ENCODE measurements around the gene CACNA2D3. TPM values are rescaled to one million over a fixed set of nuclear protein-coding genes. Genes with fewer than 3 reads are reported as not detected.

CACNA2D3 gene
- polyA plus RNA-seq, 1 donor (not counting 4 experiments of a cell fraction or from before 2014, with no cell fraction given), result 0.08 TPM

DNA sequence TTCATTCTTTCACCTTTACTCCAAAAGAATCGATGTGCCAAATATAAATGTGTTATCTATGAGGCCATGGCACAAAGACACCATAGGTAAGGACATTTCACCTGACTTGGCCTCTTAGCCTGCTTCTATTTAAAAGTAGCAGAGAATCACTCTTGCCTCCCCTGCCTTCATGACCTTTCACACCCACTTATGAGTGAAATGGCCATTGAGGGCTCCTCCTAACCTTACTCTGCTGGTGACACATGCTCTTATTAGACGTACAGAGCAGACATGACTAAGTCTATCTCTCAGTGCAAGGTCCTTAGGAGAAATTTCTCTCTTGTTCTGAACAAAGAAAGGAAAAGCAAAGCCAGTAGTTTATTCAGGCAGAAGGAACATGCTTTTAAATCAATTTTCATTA lies 654.8 kb downstream of the CACNA2D3 start:
- no peaks in the 10 kb centered on the region for H3K9me3 ChIP-seq (ENCODE audit: control insufficient read depth, low read depth, low read length)
- FAIRE-seq (no peak), DNase-seq (ENCODE audit: low read depth, low spot score) (no peak)
- H3K4me2 ChIP-seq (ENCODE audit: control insufficient read depth, extremely low read depth, insufficient read depth, low read depth, low read length), result no peak overlapping the region
- H2AFZ ChIP-seq (ENCODE audit: control insufficient read depth, low read length), result no peak overlapping the region
- no peaks in the 10 kb centered on the region for H3K9me1 ChIP-seq (ENCODE audit: control insufficient read depth, extremely low read depth, insufficient read depth, low read length)
- H4K20me1 ChIP-seq (ENCODE audit: control insufficient read depth, extremely low read depth, insufficient read depth, low read length), result no peaks in the 10 kb centered on the region
- H3K27me3 ChIP-seq (ENCODE audit: control insufficient read depth, extremely low read depth, insufficient read depth, low read length), result no peaks in the 10 kb centered on the region
- no peak overlapping the region for H3K9ac ChIP-seq (ENCODE audit: control insufficient read depth, extremely low read depth, insufficient read depth, low read length)
- dilution Hi-C loops (cut with MboI; ENCODE audit: extremely low pct_ligation_motif_present, low sequenced_read_pairs), result no loop called here
- TF ChIP-seq EZH2 (IDR thresholded peaks at IDR 0.05; ENCODE audit: low read length), result no peak
- TF ChIP-seq, protein P1, sequence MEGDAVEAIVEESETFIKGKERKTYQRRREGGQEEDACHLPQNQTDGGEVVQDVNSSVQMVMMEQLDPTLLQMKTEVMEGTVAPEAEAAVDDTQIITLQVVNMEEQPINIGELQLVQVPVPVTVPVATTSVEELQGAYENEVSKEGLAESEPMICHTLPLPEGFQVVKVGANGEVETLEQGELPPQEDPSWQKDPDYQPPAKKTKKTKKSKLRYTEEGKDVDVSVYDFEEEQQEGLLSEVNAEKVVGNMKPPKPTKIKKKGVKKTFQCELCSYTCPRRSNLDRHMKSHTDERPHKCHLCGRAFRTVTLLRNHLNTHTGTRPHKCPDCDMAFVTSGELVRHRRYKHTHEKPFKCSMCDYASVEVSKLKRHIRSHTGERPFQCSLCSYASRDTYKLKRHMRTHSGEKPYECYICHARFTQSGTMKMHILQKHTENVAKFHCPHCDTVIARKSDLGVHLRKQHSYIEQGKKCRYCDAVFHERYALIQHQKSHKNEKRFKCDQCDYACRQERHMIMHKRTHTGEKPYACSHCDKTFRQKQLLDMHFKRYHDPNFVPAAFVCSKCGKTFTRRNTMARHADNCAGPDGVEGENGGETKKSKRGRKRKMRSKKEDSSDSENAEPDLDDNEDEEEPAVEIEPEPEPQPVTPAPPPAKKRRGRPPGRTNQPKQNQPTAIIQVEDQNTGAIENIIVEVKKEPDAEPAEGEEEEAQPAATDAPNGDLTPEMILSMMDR (optimal IDR thresholded peaks at IDR 0.05 in 1 of 3, IDR thresholded peaks at IDR 0.05 in 1 of 3, conservative IDR thresholded peaks at IDR 0.05 in 1 of 3; ENCODE audit: extremely low read depth in 1 of 3, insufficient read depth in 2 of 3, low read length in 3 of 3), result no peak
- no peaks in the 10 kb centered on the region for H3K4me1 ChIP-seq (ENCODE audit: control insufficient read depth, extremely low read depth, insufficient read depth, low read length)
- no peak overlapping the region for H3K27ac ChIP-seq (ENCODE audit: control insufficient read depth, insufficient read depth, low read length)
- H3K4me3 ChIP-seq (ENCODE audit: control insufficient read depth in 2 of 3, extremely low read depth in 1 of 3, insufficient read depth in 2 of 3, low read depth in 1 of 3, low read length in 3 of 3), result no peak overlapping the region
- H3K36me3 ChIP-seq (ENCODE audit: control insufficient read depth in 2 of 2, extremely low read depth in 1 of 2, insufficient read depth in 2 of 2, low read length in 2 of 2), result no peaks in the 10 kb centered on the region
- no peaks in the 10 kb centered on the region for H3K79me2 ChIP-seq (ENCODE audit: control insufficient read depth, insufficient read depth, low read length)

DNA sequence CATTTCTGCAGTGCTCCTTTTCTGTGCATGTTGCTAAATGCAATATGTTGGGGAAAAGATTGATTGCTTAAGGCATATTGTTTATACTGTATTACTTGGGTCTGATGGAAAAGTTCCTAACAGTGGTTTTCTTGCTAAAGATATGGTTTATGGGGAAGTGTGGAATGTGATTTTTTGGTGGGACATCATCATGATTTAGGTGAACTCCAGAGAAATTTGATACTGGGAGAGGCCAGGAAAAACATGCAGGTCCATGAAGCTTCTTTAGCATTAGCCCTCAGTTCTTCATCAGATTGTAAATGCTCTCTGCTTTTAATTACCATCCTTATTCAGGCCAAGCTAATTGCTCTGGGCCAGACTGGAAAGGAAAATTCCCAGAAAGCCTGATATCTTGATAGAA lies 658.0 kb downstream of the CACNA2D3 start:
- Histone ChIP-seq H4K20me1 (ENCODE audit: control insufficient read depth, extremely low read depth, insufficient read depth, low read length) (no peaks in the 10 kb centered on the region), H2AFZ (ENCODE audit: control insufficient read depth, low read length) (no peak overlapping the region), H3K79me2 (ENCODE audit: control insufficient read depth, insufficient read depth, low read length) (no peaks in the 10 kb centered on the region), H3K4me2 (ENCODE audit: control insufficient read depth, extremely low read depth, insufficient read depth, low read depth, low read length) (no peak overlapping the region), H3K9me1 (ENCODE audit: control insufficient read depth, extremely low read depth, insufficient read depth, low read length) (no peaks in the 10 kb centered on the region), H3K9ac (ENCODE audit: control insufficient read depth, extremely low read depth, insufficient read depth, low read length) (no peak overlapping the region), H3K4me1 (ENCODE audit: control insufficient read depth, extremely low read depth, insufficient read depth, low read length) (no peaks in the 10 kb centered on the region), H3K27me3 (ENCODE audit: control insufficient read depth, extremely low read depth, insufficient read depth, low read length) (no peaks in the 10 kb centered on the region), H3K36me3 (ENCODE audit: control insufficient read depth in 2 of 2, extremely low read depth in 1 of 2, insufficient read depth in 2 of 2, low read length in 2 of 2) (no peaks in the 10 kb centered on the region), H3K4me3 (ENCODE audit: control insufficient read depth in 2 of 3, extremely low read depth in 1 of 3, insufficient read depth in 2 of 3, low read depth in 1 of 3, low read length in 3 of 3) (no peak overlapping the region), H3K27ac (ENCODE audit: control insufficient read depth, insufficient read depth, low read length) (no peak overlapping the region), H3K9me3 (ENCODE audit: control insufficient read depth, low read depth, low read length) (no peaks in the 10 kb centered on the region)
- DNase-seq (ENCODE audit: low read depth, low spot score), result no peak
- TF ChIP-seq, protein P1 (optimal IDR thresholded peaks at IDR 0.05 in 1 of 3, IDR thresholded peaks at IDR 0.05 in 1 of 3, conservative IDR thresholded peaks at IDR 0.05 in 1 of 3; ENCODE audit: extremely low read depth in 1 of 3, insufficient read depth in 2 of 3, low read length in 3 of 3), result no peak
- no peak for TF ChIP-seq EZH2 (IDR thresholded peaks at IDR 0.05; ENCODE audit: low read length)
- no peak for FAIRE-seq
- dilution Hi-C loops (cut with MboI; ENCODE audit: extremely low pct_ligation_motif_present, low sequenced_read_pairs), result no loop called here
